CD4-positive, alpha-beta memory T cell (primary cell): ENCODE measurements around the gene CYBA. TPM values are rescaled to one million over a fixed set of nuclear protein-coding genes. Genes with fewer than 3 reads are reported as not detected.
A peak's percentile ranks its signal among the peaks of the same experiment; 100 is the strongest.

Source experiments
- CTCF ChIA-PET: fragments of 350-600 bp; sonication (Branson Sonifier 250); formaldehyde crosslinking; loops from one replicate; lab custom pipeline; 2021; ENCODE audit warnings: inconsistent platforms; ENCODE audit not compliant: partially characterized antibody; lab: Charles Lee
- POLR2A ChIA-PET: fragments of 350-600 bp; sonication (Branson Sonifier 250); formaldehyde crosslinking; loops from one replicate; lab custom pipeline; 2021; ENCODE audit not compliant: partially characterized antibody; lab: Charles Lee
- DNase-seq, 5 donors: peaks; one replicate each; pipeline versions ENCODE4 v3.0.0 to v3.0.0-alpha.2; 2020 to 2022; ENCODE audit warnings: mixed read lengths in 1 of 5
- H3K27ac ChIP-seq: one replicate; pipeline ENCODE4 v1.7.0; 2013; ENCODE audit warnings: low read depth, low read length
- H3K27me3 ChIP-seq: 2 replicates; pipeline ENCODE4 v1.7.0; 2013; ENCODE audit warnings: mild to moderate bottlenecking, low read length, moderate library complexity; ENCODE audit not compliant: insufficient read depth
- H3K36me3 ChIP-seq: 2 replicates; pipeline ENCODE4 v1.7.0; 2013; ENCODE audit warnings: mild to moderate bottlenecking, low read length, moderate library complexity; ENCODE audit not compliant: insufficient read depth
- H3K4me1 ChIP-seq: 2 replicates; pipeline ENCODE4 v1.7.0; 2013; ENCODE audit warnings: mild to moderate bottlenecking, low read length, moderate library complexity; ENCODE audit not compliant: insufficient read depth
- H3K4me3 ChIP-seq, 2 donors: one replicate each; pipeline ENCODE4 v1.7.0; 2013; ENCODE audit warnings: low read length in 2 of 2, mild to moderate bottlenecking in 1 of 2
- H3K9me3 ChIP-seq, 2 donors: one replicate each; pipeline ENCODE4 v1.7.0; 2013; ENCODE audit warnings: low read length in 2 of 2, control low read depth in 1 of 2; ENCODE audit not compliant: control insufficient read depth in 1 of 2
- H3K27ac Mint-ChIP-seq, 7 donors: one replicate each; pipeline ENCODE4 v1.8.0; 2020 to 2021; ENCODE audit warnings: mixed read lengths in 7 of 7, mild to moderate bottlenecking in 6 of 7, inconsistent platforms in 3 of 7, moderate library complexity in 3 of 7
- H3K27me3 Mint-ChIP-seq, 2 donors: one replicate each; pipeline ENCODE4 v1.8.0; 2020 to 2021; ENCODE audit warnings: mixed read lengths in 2 of 2
- H3K36me3 Mint-ChIP-seq, 2 donors: one replicate each; pipeline ENCODE4 v1.8.0; 2020 to 2021; ENCODE audit warnings: mixed read lengths in 2 of 2, inconsistent platforms in 1 of 2, mild to moderate bottlenecking in 1 of 2
- H3K4me1 Mint-ChIP-seq, 4 donors: one replicate each; pipeline ENCODE4 v1.8.0; 2020 to 2021; ENCODE audit warnings: mixed read lengths in 4 of 4, mild to moderate bottlenecking in 1 of 4
- H3K4me3 Mint-ChIP-seq, 8 donors: one replicate each; pipeline ENCODE4 v1.8.0; 2020 to 2021; ENCODE audit warnings: mixed read lengths in 8 of 8, mild to moderate bottlenecking in 7 of 8, moderate library complexity in 6 of 8, inconsistent platforms in 3 of 8
- H3K9me3 Mint-ChIP-seq, 8 donors: one replicate each; pipeline ENCODE4 v1.8.0; 2020 to 2021; ENCODE audit warnings: mixed read lengths in 8 of 8, mild to moderate bottlenecking in 5 of 8, inconsistent platforms in 3 of 8, moderate library complexity in 1 of 8
- intact Hi-C: fragments of 100-400 bp; cut with micrococcal nuclease; formaldehyde crosslinking; loops from one replicate; pipeline ENCODE4 v1.15.1; 2023
- polyA plus RNA-seq, 2 donors: library from polyadenylated mRNA; unstranded; fragments of 300-500 nt; fragmentation: Illumina TruSeq; gene quantifications; one replicate each; pipeline ENCODE4 v1.2.3, GENCODE V29; 2021
- total RNA-seq, 2 experiments: library from RNA; stranded (reverse); gene quantifications; one replicate each; pipeline ENCODE4 v1.2.3, GENCODE V29; 2021

The CYBA gene
- total and polyA plus RNA-seq, 4 experiments from 2014 or later = 383 to 1,286 (median 538) TPM

- Mint-ChIP-seq H3K36me3 (peaks cover 4 to 8% of the 10 kb centered on the region in 2 donors), H3K4me3 (peak overlapping the region; percentile 48 to 87 (median 77)), H3K9me3 (no peaks in the 10 kb centered on the region), H3K27ac (peak overlapping the region; percentile 82 to 94 (median 92)), H3K4me1 (peaks cover 21 to 67% (median 45%) of the 10 kb centered on the region in 4 donors), H3K27me3 (no peaks in the 10 kb centered on the region)
- CTCF ChIA-PET = interaction anchor here (1.2 to 1.7 kb wide), 4 partner anchors 10 to 72 kb away, joined by 3 to 4 read pairs (median 4); no protein-coding TSS in a partner anchor
- no peak for DNase-seq
- Histone ChIP-seq H3K27ac (peak overlapping the region; percentile 36), H3K27me3 (no peaks in the 10 kb centered on the region), H3K4me1 (peaks cover 70% of the 10 kb centered on the region), H3K4me3 (peak overlapping the region; percentile 39), H3K36me3 (peaks cover 16% of the 10 kb centered on the region), H3K9me3 (no peaks in the 10 kb centered on the region)
- intact Hi-C loops = no loop called here
- POLR2A ChIA-PET = interaction anchor here (0.9 to 10.2 kb wide), 4 partner anchors 9 to 59 kb away, joined by 3 to 249 read pairs (median 4); partner anchors contain the start of genes CTU2 and RNF166
Measured at GRCh38 chr16:88691924-88692560, 41.2 kb upstream of the CYBA start.

- Histone ChIP-seq H3K27ac (peak overlapping the region; percentile 36), H3K27me3 (no peaks in the 10 kb centered on the region), H3K4me1 (peaks cover 75% of the 10 kb centered on the region), H3K36me3 (peaks cover 9% of the 10 kb centered on the region), H3K9me3 (no peaks in the 10 kb centered on the region), H3K4me3 (peak overlapping the region; percentile 32 to 39)
- Mint-ChIP-seq H3K36me3 (peaks cover 0 to 4% of the 10 kb centered on the region in 2 donors), H3K9me3 (no peaks in the 10 kb centered on the region), H3K4me1 (peaks cover 21 to 67% (median 45%) of the 10 kb centered on the region in 4 donors), H3K27ac (peak overlapping the region; percentile 40 to 94 (median 90)), H3K4me3 (peak overlapping the region; percentile 21 to 87 (median 71)), H3K27me3 (no peaks in the 10 kb centered on the region)
- CTCF ChIA-PET = interaction anchor here (1.7 kb wide), 1 partner anchor 71 kb away, joined by 4 read pairs; no protein-coding TSS in a partner anchor
- POLR2A ChIA-PET = interaction anchor here (10.2 kb wide), 1 partner anchor 13 kb away, joined by 249 read pairs; the partner anchor contains the start of genes CTU2 and RNF166
- no peak for DNase-seq
- intact Hi-C loops = no loop called here
Measured at GRCh38 chr16:88691129-88691813, 40.4 kb upstream of the CYBA start.

DNA sequence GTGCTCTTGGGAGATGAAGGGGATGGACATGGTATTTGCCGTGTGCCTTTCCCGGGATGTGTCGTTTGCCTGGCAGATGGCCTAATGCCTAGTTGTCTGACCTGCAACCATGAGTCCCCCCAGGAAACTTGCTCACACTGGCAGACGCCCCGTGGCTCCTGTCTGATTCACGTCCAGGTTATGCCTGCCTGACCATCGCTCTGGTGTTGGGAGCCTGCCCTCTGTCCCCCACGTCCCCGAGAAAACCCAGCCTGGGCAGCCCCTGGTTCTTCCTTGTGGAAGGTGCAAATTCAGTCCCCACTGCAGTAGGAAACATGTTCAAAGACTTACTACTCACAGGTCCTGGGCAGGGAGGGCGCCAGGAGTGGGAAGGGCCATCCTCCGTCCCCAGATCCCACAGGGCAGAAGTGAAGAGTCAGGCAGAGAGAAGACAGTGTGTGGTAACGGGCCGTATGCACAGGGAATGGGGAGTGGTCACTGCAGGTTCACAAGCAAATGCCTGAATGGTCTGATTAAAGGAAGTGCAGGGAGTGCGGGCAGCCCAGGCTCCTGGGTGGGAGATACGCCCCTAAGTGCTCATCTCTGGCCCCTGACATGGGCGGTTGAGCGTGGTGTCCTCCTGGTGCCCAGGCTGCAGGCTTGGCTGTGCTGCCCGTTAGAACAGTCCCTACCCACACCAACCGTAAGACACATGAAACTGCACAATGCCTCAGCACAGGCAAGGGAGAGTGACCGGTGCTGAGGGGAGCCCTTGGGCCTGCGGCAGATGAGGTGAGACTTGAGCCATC, 39.7 kb upstream of the CYBA start:
- Mint-ChIP-seq H3K4me3 (peak overlapping the region; percentile 21 to 66 (median 47)), H3K27ac (peak overlapping the region; percentile 40 to 90 (median 77)), H3K4me1 (peaks cover 21 to 64% (median 44%) of the 10 kb centered on the region in 4 donors), H3K9me3 (no peaks in the 10 kb centered on the region), H3K27me3 (no peaks in the 10 kb centered on the region), H3K36me3 (peaks cover 0 to 4% of the 10 kb centered on the region in 2 donors)
- CTCF ChIA-PET = no interaction called here
- Histone ChIP-seq H3K36me3 (peaks cover 1% of the 10 kb centered on the region), H3K27me3 (no peaks in the 10 kb centered on the region), H3K4me3 (no peak overlapping the region), H3K4me1 (peaks cover 74% of the 10 kb centered on the region), H3K27ac (no peak overlapping the region), H3K9me3 (no peaks in the 10 kb centered on the region)
- intact Hi-C loops = no loop called here
- no peak for DNase-seq
- POLR2A ChIA-PET = interaction anchor here (0.7 to 10.2 kb wide), 2 partner anchors 14 to 22 kb away, joined by 3 to 249 read pairs; partner anchors contain the start of genes CTU2 and RNF166

GRCh38 chr16:88688013-88688778, 37.3 kb upstream of the CYBA start:
- Mint-ChIP-seq H3K27me3 (no peaks in the 10 kb centered on the region), H3K27ac (peak overlapping the region in 2 of 7 donors; percentile 66 to 72), H3K4me1 (peaks cover 26 to 70% (median 51%) of the 10 kb centered on the region in 4 donors), H3K9me3 (no peaks in the 10 kb centered on the region), H3K4me3 (peak overlapping the region in 4 of 8 donors; percentile 27 to 64 (median 36)), H3K36me3 (no peaks in the 10 kb centered on the region)
- POLR2A ChIA-PET = interaction anchor here (1.7 to 10.2 kb wide), 5 partner anchors 9 to 55 kb away, joined by 5 to 249 read pairs (median 8); partner anchors contain the start of genes CTU2, MVD and RNF166
- Histone ChIP-seq H3K4me1 (peaks cover 73% of the 10 kb centered on the region), H3K9me3 (no peaks in the 10 kb centered on the region), H3K27ac (no peak overlapping the region), H3K4me3 (no peak overlapping the region), H3K36me3 (no peaks in the 10 kb centered on the region), H3K27me3 (no peaks in the 10 kb centered on the region)
- intact Hi-C loops = loop anchor here (5.0 kb wide), 2 partner anchors 51 to 94 kb away; partner anchors contain the start of gene IL17C
- CTCF ChIA-PET = interaction anchor here (0.9 to 1.8 kb wide), 4 partner anchors 10 to 50 kb away, joined by 3 to 8 read pairs (median 4); partner anchors contain the start of gene IL17C
- DNase-seq = no peak

DNA sequence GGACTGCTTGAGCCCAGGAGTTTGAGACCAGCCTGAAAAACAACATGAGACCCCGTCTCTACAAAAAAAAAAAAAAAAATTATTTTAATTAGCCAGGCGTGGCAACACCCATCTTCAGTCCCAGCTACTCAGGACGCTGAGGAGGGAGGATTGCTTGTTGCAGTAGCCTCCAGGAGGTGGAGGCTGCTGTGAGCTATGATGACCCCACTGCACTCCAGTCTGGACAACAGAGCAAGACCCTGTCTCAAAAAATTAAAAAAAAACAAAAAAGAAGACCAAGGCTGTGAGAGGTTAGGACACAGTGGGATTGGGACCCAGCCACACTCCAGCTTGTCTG, 36.8 kb upstream of the CYBA start:
- no peaks in the 10 kb centered on the region for H3K27me3 Mint-ChIP-seq
- peak overlapping the region in 2 of 7 donors; percentile 30 to 66 for H3K27ac Mint-ChIP-seq
- H3K27ac ChIP-seq = no peak overlapping the region
- no peaks in the 10 kb centered on the region for H3K36me3 Mint-ChIP-seq
- DNase-seq = no peak
- no peaks in the 10 kb centered on the region for H3K36me3 ChIP-seq
- H3K4me1 ChIP-seq = peaks cover 68% of the 10 kb centered on the region
- H3K4me3 ChIP-seq = no peak overlapping the region
- H3K9me3 Mint-ChIP-seq = no peaks in the 10 kb centered on the region
- intact Hi-C loops = loop anchor here (5.0 kb wide), 2 partner anchors 50 to 95 kb away; partner anchors contain the start of gene IL17C
- H3K4me3 Mint-ChIP-seq = peak overlapping the region in 2 of 8 donors; percentile 3 to 46
- H3K4me1 Mint-ChIP-seq = peaks cover 23 to 67% (median 48%) of the 10 kb centered on the region in 4 donors
- H3K9me3 ChIP-seq = no peaks in the 10 kb centered on the region
- CTCF ChIA-PET = interaction anchor here (0.9 to 3.3 kb wide), 5 partner anchors 11 to 49 kb away, joined by 3 to 21 read pairs (median 4); partner anchors contain the start of gene IL17C
- no peaks in the 10 kb centered on the region for H3K27me3 ChIP-seq
- POLR2A ChIA-PET = interaction anchor here (0.6 to 10.2 kb wide), 9 partner anchors 10 to 124 kb away, joined by 3 to 249 read pairs (median 7); partner anchors contain the start of genes APRT, CTU2, MVD and RNF166

DNA sequence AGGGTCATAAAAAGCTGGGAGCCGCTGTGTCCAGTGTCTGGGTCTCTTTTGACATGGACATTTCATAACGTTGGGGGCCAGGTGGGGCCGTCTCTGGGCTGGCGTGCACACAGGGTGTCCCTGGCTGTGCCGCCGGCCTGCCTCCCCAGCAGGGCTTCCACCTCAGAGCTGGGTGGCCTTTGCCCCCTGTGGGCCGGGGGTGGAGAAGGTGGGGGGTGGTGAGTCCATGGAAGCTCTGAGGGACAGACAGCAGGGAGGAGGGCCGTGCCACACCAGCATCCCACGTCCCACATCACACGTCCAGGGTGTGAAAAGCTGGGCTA, 36.4 kb upstream of the CYBA start:
- no peaks in the 10 kb centered on the region for H3K9me3 ChIP-seq
- H3K27me3 Mint-ChIP-seq = no peaks in the 10 kb centered on the region
- no peaks in the 10 kb centered on the region for H3K27me3 ChIP-seq
- intact Hi-C loops = loop anchor here (5.0 kb wide), 2 partner anchors 50 to 95 kb away; partner anchors contain the start of gene IL17C
- H3K4me1 Mint-ChIP-seq = peaks cover 24 to 67% (median 48%) of the 10 kb centered on the region in 4 donors
- CTCF ChIA-PET = interaction anchor here (0.9 to 3.3 kb wide), 5 partner anchors 11 to 94 kb away, joined by 3 to 21 read pairs (median 4); partner anchors contain the start of gene IL17C
- H3K27ac ChIP-seq = no peak overlapping the region
- H3K36me3 Mint-ChIP-seq = peaks cover 0 to 3% of the 10 kb centered on the region in 2 donors
- POLR2A ChIA-PET = interaction anchor here (0.6 to 10.2 kb wide), 9 partner anchors 10 to 125 kb away, joined by 3 to 249 read pairs (median 7); partner anchors contain the start of genes APRT, CTU2, MVD and RNF166
- H3K27ac Mint-ChIP-seq = peak overlapping the region in 2 of 7 donors; percentile 18 to 25
- no peaks in the 10 kb centered on the region for H3K9me3 Mint-ChIP-seq
- H3K4me3 ChIP-seq = no peak overlapping the region
- peaks cover 68% of the 10 kb centered on the region for H3K4me1 ChIP-seq
- no peaks in the 10 kb centered on the region for H3K36me3 ChIP-seq
- peak overlapping the region in 6 of 8 donors; percentile 3 to 65 (median 52) for H3K4me3 Mint-ChIP-seq
- DNase-seq = no peak
